ENCODE results near the gene CABLES1.
"Not testable (repeated sequence)": the region's sequence is repeated elsewhere in the genome, so short reads cannot be mapped to it uniquely, and the experiment has no call there.

CABLES1 gene

DNA sequence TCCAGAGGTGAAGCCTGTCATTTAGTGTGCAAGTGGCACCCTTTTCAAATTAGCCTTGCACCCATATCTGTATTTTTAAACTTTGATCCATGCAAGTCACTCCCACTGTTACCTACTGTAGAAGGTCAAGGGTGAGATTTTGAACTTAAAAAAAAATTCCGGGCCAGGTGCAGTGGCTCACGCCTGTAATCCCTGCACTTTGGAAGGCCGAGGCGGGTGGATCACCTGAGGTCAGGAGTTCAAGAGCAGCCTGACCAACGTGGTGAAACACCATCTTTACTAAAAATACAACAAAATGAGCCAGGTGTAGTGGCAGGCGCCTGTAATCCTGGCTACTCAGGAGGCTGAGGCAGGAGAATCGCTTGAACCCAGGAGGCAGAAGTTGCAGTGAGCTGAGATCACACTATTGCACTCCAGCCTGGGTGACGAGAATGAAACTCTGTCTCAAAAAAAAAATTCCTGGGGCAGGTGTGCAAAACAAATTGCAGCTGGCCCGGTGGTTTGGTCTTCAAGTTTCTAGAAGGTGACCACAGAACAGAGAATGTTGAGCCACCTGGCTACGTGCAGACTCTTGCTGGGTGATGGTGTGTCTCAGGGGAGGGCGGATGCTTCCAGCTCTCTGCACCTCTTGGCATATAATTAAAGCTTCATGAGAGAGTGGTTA is 106.7 kb downstream of the CABLES1 start:
- DNase-seq (ENCODE audit: low read depth in 2 of 2), result not testable (repeated sequence)

DNA sequence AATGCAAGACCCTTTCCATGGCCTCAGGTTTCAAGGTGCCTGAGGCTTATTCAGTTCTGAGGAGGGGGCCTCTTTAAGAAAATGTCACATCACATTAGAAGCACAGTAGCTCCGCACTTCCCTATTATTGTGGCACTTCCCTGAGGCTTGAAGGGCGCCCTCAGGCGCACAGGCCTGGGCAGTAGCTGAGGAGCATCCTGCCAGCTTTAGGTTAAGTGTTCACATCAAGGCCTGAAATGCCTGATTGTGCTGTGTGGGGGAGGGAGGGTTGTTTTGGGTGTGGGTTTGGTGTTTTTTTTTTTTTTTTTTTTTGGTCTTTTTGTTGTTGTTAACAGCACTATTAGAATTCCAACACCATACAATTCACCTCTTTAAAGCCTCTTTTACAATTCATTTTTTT is 107.9 kb downstream of the CABLES1 start:
- DNase-seq (ENCODE audit: low read depth in 2 of 2), result no peak

DNA sequence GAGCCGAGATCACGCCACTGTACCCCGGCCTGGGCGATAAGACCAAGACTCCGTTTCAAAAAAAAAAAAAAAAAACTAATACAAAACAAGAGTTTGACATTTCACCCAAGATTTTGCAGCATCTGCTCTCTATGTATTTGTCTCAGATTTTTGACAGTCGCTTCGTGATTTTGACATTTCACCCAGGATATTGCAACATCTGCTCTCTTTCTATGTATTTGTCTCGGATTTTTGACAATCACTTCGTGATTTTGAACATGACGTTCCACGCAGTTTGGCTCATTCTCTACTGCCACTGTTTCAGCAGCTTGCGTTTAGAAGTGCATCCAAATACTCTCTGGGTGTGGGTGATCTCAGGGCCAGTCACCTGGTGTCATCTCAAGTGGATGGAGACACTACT is 108.5 kb downstream of the CABLES1 start:
- no peak for DNase-seq (ENCODE audit: low read depth in 2 of 2)

DNA sequence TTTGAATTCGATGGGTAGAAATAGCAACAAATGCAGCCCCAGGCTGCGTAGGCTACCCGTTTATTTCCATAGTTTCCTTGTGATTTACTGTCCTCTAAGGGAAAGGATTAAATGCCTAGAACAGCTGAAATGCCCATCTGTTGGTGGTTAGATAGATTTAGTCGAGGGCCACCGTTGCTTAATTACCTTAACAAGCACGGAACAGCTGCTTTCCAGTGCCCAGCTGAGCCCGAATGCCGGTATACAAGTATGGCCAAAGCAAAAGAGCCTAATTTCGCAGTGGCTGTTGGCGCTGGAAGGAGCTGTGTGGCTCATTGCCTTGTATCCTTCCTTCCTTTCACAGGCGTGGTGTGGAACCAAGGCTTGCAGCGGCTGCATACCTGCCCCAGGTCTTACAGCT is 109.1 kb downstream of the CABLES1 start:
- DNase-seq (ENCODE audit: low read depth in 2 of 2), result no peak

DNA sequence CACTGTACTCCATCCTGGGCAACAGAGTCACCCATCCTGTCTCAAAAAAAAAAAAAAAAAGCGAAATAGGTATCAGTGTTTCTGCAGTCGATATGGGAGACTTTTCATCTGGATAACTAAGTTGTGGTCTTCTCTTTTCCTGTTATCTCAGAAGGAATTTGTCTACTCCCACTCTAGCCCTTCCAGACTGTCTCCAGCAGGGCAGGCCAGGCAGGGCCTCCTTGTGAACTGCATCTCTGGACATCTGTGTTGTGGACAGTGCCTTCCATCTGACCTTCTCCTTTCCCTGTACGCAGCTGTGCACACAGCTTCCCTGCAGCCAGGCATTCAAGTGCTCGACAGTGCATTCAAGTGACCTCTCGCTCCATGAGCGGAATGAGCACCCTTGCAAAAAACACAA is 110.2 kb downstream of the CABLES1 start:
- no peak for DNase-seq (ENCODE audit: low read depth in 2 of 2)

DNA sequence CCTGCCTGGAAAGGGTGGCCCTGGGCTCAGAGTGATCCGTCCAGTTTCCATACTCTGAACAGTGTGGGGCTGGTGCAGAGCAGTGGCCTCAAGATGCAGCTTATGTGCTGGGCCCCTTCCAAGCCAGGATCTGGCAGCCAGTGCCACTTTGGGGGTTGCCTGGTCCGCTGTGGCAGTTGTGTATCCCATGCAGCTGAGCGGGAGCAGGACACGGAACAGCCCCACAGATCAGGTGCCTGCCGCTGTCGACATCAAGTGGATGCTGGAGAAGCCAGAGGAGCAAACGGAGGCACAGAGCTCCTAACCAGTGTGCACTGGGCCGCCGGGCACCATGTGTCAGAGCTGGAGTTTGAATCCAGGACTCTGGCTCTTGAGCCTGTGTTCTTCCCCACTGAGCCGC is 112.0 kb downstream of the CABLES1 start:
- DNase-seq (ENCODE audit: low read depth in 2 of 2), result no peak

DNA sequence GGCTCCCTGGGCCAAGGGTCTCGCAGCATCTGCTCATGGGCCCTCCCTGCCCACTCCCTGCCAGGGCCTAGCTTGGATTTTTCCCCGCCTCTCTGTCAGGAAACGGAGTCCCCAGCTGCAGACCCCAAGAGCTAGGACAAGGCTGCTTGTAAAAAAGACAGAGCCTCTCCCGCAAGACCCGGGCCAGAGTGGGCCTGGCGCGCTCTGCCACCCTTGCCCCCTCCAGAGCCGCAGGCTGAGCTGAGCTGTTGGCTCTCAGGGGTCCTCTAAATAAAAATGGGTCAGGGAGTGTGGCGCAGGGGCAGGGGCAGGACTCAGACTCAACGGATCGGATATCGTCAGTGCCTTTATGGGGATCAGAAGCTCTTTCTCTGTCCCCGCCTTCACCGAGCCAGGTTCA is 112.6 kb downstream of the CABLES1 start:
- DNase-seq (ENCODE audit: low read depth in 2 of 2), result no peak

DNA sequence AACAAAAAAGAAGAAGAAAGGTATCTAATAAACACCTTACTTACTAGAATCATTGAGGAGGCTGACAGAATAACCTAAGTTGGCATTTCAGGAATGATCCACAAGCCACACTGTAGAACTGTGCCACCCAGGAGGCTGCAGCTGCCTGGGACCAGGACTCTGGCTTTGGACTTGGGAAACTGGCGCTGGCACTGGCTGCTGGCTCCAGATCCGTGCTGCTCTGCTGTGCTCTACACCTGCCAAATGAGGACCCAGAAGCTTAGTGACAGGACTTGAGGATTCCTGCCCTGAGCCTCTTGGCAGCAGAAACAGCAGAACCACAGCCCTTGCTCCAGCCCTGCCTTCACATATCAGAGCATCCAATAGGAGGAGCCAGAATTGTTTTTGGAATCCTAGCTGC is 113.5 kb downstream of the CABLES1 start:
- no peak for DNase-seq (ENCODE audit: low read depth in 2 of 2)

DNA sequence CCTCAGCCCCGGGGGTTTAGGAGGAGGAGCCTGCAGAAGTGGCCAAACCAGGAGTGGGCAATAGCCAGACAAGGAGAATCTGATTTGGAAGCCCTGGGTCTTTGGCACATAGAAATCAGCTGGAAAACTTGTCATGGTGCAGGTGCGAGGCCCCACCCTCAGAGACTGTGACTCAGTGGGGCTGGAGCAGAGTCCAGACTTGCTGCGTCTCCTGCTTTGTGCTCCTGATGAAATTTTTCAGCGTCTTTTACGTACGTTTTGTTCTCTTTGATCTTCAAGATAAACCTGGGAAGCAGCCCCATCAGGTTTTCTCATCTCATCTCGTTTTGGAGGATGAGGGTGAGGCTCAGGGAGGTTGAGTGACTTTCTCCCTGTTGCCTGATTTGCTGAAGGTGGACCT is 114.1 kb downstream of the CABLES1 start:
- no peak for DNase-seq (ENCODE audit: low read depth in 2 of 2)

DNA sequence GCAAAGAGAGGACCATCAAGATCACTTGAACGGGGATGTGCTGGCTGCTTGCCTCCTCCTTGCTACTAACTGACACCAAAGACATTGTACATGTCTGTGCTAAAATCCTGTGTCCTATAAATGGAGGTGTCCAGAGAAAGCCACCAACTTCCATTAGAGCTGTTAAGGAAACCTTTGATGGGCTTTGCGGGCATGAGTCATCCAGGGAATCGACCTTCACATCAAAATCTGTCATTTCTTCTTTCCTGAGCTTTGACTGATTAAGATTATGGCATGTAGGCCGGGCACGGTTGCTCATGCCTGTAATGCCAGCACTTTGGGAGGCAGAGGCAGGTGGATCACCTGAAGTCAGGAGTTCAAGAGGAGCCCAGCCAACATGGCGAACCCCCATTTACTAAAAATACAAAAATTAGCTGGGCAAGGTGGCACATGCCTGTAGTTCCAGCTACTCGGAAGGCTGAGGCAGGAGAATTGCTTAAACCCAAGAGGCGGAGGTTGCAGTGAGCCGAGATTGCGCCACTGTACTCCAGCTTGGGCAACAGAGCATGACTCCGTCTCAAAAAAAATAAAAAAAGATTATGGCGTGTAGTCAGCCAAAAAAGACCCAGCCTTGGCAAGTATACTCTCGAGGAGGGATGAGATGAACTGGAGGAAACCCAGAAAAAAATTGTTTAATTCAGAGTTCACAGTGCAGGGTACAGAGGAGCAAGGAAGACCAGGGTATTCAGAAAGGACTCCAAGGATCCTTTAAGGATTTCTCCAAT is 115.8 kb downstream of the CABLES1 start:
- no peak for DNase-seq (ENCODE audit: low read depth in 2 of 2)

DNA sequence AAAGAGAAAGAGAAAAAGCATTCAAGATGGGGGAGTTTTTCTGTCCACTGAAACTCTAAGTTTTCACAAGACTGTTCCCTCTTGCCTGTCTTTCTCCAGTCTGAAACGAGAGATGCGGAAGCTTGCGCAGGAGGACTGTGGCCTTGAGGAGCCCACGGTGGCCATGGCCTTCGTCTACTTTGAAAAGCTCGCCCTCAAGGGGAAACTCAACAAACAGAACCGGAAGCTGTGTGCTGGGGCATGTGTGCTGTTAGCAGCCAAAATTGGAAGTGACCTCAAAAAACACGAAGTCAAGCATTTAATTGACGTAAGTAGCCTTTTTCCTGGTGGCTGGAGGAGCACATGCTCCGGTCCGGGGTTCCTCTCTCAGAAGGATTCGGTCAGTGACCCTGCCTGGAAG is 118.3 kb downstream of the CABLES1 start:
- DNase-seq (ENCODE audit: low read depth in 2 of 2), result no peak

DNA sequence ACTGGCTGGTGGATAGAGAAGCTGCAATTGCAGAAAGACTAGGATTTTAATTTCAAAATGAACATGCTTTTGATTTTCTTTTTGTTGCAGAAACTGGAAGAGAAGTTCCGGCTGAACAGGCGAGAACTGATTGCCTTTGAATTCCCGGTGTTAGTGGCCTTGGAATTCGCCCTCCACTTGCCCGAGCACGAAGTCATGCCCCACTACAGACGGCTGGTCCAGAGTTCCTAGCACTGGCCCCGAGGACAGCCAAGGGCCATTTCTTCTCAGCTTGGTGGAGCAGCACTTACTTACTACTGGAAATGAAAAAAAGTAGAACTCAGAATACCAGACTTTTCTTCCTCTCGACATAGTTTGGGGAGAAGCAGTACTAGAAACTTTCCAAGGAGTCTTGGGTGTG is 121.9 kb downstream of the CABLES1 start:
- DNase-seq (ENCODE audit: low read depth in 2 of 2), result no peak

DNA sequence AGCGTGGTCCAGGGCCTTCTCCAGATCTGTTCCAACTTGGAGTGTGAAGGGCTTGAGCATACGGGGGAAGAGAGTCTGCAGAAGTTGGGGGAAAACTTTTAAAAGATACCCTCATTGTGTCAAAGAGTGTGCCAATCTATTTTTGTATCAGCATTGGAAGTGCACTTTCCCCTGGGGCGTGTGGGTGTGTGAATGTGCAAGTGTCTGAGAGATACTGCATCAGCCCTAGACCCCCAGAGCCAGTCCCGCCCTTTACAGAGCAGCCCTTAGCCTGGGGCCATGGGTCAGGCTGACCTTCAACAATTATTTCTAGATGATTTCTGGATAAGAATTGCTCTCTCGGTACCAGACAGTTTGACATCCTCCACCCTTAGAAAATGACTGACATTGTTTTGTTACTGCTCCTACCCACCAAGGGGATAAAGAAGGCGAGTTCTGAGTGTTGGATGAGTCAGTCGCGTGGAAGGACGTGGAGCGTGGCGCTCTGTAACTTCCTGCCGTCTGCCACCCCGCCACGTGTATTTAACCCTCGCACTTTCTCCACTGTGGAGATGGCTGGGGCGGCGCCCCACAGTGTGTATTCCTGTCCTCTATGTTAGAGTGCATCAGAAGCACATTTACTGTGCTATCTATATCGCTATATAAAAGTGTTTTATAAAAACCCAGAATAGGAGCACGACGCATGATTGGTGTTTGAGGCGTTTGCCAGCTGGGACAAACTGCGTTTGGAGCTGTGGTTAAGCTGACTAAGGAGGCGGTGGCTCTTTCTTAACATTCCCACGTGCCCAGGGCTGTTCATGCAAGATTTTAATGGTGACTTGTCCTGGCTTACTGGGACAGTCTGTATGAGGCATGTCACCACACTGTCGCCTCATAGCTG is 122.6 kb downstream of the CABLES1 start:
- no peak for DNase-seq (ENCODE audit: low read depth in 2 of 2)

DNA sequence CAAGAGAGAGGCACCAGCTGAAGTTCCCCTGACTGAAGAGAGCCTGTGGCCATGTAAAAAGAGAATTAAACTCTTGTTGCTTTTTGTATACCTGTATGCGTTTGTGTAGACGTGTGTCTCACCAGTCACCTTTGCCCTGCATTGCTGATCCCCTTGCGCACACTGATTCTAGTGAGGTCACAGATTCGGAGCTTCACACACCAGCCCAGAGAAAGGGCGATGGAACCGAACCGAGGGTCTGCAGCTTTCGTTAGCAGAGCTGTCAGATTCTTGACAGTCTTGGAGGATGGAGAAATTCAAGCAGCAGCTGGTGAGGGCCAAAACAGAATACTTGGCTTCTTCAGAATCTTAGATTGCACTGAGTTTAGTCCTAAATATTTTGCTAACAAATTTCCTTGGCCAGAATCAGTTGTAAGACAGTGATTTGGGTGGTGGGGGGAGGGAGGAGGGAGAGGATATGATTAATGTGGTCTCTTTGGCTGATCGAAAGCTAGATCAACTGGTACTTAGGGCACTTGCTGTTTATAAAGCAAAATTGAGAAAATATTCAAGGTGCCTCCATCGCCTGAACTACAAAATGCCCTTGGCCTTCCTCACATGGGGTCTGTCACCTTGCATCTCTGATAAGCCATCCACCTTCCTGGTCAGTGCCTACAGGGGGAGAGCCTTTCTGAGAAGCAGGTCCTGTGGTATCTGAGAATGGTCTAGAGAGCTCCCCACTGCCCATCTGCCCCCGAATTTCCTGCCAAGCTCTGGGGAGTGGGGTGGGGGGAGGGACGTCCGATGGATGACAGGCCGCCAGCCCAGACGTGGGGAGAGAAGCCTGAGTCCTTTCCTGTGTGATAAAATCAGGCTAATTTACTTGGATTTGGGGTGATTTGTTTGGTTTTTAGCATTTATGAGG is 123.5 kb downstream of the CABLES1 start:
- no peak for DNase-seq (ENCODE audit: low read depth in 2 of 2)

DNA sequence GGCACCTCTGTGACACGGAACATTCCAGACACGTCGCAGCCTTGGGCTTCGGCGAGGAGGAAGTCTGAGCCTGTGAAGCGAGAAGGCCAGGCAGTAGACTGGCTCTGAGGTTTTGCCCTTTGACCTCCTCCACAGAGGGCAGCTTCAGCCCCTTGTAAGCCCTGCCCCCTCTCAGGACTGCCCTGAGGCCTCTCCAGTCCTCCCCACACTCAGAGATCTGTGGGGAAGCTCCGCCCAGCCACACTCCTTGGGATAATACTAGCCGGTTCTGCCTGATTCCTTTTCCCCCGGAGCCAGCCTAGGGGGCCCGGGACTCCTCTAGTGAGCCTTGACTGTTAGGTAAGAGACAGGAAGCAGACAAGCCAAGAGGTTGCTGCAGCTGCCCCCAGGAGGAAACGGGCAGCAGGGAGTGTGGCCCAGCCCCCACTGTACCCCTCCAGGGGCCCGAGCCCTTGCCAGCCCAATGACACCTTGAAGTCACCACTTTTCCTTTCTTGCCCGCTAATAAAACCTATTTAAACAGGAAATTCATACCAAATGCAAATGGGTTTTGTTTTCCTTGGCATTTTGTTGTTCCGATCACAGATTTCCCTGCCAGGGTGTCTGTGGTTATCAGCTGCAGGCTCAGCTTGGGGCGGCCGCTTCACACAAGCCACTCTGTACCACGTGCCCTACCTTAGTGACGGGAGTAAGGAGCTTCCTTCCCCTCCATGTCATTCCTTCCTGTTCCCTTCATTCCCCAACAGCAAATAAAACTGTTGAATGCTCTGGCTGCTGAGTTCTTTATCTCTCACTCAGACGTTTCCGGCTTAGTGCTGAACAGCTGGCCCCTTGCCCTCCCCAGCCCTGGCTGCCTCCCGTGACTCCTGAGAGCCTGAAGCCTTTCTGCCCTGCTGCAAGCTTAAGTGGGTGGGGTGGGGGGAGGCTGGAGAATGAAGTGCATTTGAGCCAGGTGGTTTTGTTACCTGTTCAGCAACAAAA is 124.7 kb downstream of the CABLES1 start:
- no peak for DNase-seq (ENCODE audit: low read depth in 2 of 2)

DNA sequence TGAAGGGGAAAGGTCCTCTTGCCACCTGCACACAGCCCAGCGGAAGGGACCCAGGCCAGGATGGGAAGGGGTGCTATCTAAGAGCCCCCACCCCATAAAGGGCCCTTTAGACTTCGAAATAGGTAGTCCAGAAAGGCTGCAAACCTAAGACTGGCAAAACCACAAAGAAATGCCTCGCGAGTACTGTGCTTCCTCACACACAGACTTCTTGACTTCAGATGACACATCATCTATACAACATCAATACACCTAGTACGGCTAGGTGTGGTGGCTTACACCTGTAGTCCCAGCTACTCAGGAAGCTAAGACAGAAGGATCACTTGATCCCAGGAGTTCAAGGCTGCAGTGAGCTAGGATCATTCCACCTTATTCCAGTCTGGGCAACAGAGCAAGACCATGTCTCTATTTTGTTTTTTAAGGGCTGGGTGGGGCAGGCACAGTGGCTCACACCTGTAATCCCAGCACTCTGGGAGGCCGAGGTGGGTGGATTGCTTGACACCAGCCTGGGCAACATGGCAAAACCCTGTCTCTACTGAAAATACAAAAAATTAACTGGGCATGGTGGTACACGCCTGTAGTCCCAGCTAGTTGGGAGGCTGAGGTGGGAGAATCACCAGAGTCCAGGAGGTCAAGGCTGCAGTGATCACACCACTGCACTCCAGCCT is 125.8 kb downstream of the CABLES1 start:
- DNase-seq (ENCODE audit: low read depth in 2 of 2), result no peak

DNA sequence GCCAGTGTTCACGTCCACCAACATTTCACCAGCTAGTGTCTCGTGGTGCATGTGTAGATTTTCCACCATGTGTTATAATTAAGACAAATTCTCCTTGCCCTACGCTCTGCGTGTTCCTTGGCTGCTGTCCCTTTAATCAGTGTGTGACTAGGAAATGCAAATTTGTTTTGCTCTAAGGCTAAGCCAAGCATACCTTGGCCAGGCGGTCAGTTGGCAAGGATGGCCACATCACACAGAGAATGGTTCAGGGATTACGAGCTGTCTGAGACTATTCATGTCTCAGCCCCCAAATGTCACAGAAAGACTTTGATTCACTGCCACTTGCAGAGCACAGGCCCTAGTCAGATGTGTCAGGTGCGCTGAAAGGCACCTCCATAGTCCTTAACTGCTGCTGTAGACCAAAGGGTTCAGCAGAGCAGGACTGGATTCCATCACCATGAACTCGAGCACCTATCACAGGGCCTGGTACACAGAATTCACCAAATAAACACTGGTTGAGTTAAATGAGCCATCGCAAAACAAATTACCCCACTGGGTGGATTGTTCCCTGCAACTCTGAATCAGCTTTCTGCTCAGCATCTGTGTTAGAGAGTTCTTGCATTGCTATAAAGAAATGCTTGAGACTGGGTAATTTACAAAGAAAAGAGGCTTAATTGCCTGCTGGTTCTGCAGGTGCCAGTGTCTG is 128.4 kb downstream of the CABLES1 start:
- no peak for DNase-seq (ENCODE audit: low read depth in 2 of 2)

DNA sequence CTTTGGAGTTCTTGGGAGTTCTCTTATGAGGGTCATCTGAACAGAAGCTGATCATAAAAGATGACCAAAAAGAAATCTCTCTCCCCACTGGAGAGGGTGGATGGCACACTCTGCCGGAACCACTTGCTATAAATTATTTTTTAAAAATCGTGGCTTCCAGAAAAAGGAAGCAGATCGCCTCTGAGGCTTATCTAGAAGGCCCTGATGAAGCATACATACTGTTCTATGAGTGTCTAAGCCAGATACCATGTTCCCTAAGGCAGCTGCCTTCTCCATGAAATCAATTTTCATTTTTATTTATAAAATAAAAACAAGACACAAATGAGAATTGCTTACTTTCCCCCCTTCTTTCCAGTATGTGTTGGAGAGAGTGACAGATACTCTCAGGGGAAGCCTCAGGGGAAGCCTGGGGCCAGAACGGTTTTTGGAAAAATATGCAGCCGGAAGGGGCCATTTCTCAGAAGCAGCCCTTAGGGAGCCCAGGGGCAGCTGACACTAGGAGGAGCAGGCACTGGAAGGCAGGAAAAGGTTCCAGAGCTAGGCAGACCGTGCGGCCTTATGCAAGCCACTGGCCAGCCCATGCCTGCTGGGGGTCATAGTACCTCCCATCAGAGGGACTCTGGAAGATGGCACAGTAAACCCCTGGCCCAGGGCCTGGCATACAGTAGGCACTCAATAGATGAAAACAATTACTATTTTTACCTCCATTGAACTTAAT is 130.6 kb downstream of the CABLES1 start:
- no peak for DNase-seq (ENCODE audit: low read depth in 2 of 2)
